ENCODE measurements around the gene ASPSCR1. TPM values are rescaled to one million over a fixed set of nuclear protein-coding genes. Genes with fewer than 3 reads are reported as not detected.

The ASPSCR1 gene
- total and polyA plus RNA-seq, 2 of the 13 experiments (the other 11 are each of a cell fraction or from before 2014, with no cell fraction given): 274 to 314 TPM

- in situ Hi-C loops (cut with HindIII; ENCODE audit: extremely low pct_ligation_motif_present, low pct_unique_long_range_greater_than_20kb): no loop called here
- Histone ChIP-seq H3K36me3 (replicated peaks in 1 of 2; ENCODE audit: control insufficient read depth in 1 of 2, insufficient read depth in 2 of 2, low read length in 2 of 2) (peaks cover 11 to 28% of the 10 kb centered on the region in 2 experiments), H4K20me1 (ENCODE audit: insufficient read depth, low read length) (peaks cover 5% of the 10 kb centered on the region; the same call in 1 of the 2 replicates), H3K79me2 (ENCODE audit: insufficient read depth, low read length) (peaks cover 22% of the 10 kb centered on the region), H3K9me3 (ENCODE audit: low read length) (no peaks in the 10 kb centered on the region), H2AFZ (ENCODE audit: low read length) (no peak overlapping the region), H3K9ac (ENCODE audit: insufficient read depth, low read depth, low read length) (no peak overlapping the region), H3K4me1 (ENCODE audit: insufficient read depth, low read length) (peaks cover 58% of the 10 kb centered on the region), H3K27ac (ENCODE audit: extremely low read length, insufficient read depth, low read length) (no peak overlapping the region), H3K4me2 (ENCODE audit: low read depth, low read length) (no peak overlapping the region), H3K4me3 (replicated peaks in 1 of 3; ENCODE audit: insufficient read depth in 1 of 3, low read depth in 2 of 3, low read length in 3 of 3) (no peak overlapping the region), H3K27me3 (ENCODE audit: control insufficient read depth in 1 of 2, insufficient read depth in 2 of 2, low read length in 2 of 2) (peaks cover 2 to 4% of the 10 kb centered on the region in 2 experiments; a peak in 1 of 5 replicates)
- ChIA-PET POLR2A (interaction anchor here (0.9 to 2.0 kb wide), 8 partner anchors 9 to 104 kb away, joined by 3 to 7 read pairs (median 4); partner anchors contain the start of genes CENPX, DCXR and LRRC45), CTCF (ENCODE audit: low intra/inter-chr PET ratio, low total read pairs) (no interaction called here)
- 94% methylated on average over 10 of the region's 14 CpGs for WGBS (ENCODE audit: low lambda C conversion rate)
- DNase-seq (ENCODE audit: low spot score) (no peak), FAIRE-seq (no peak), ATAC-seq (no peak)
- BruUV-seq (replicated peaks): no TSS peak
- intact Hi-C loops (cut with micrococcal nuclease; ENCODE audit: unreplicated experiment): no loop called here
- TF ChIP-seq ZNF138 (CRISPR knock-in tag; IDR thresholded peaks at IDR 0.05; ENCODE audit: low read depth) (0 out of 2 replicates have a peak, but pooled peaks have one; percentile 51), ATF3 (CRISPR knock-in tag; IDR thresholded peaks at IDR 0.05) (no peak), HNF1B (CRISPR knock-in tag; IDR thresholded peaks at IDR 0.05) (0 out of 2 replicates have a peak, but pooled peaks have one; percentile 14), HNRNPLL (IDR thresholded peaks at IDR 0.05; ENCODE audit: low read depth, low read length, poor library complexity, severe bottlenecking) (peak; percentile 21), AGO2 (optimal IDR thresholded peaks at IDR 0.05; ENCODE audit: low read depth, low read length) (peak; percentile 69), ZNF788 (CRISPR knock-in tag; IDR thresholded peaks at IDR 0.05; ENCODE audit: borderline replicate concordance) (peak; percentile 43; the same call in 1 of the 2 replicates), RCOR2 (CRISPR knock-in tag; IDR thresholded peaks at IDR 0.05) (no peak), POLR2G (IDR thresholded peaks at IDR 0.05; ENCODE audit: low read depth, low read length) (peak; percentile 30; the same call in 1 of the 2 replicates), EED (CRISPR knock-in tag; IDR thresholded peaks at IDR 0.05) (0 out of 2 replicates have a peak, but pooled peaks have one; percentile 25), ZNF615 (CRISPR knock-in tag; IDR thresholded peaks at IDR 0.05; ENCODE audit: borderline replicate concordance) (no peak), AGO1 (IDR thresholded peaks at IDR 0.05; ENCODE audit: low read depth, low read length, poor library complexity, severe bottlenecking) (peak; percentile 90), RBFOX2 (IDR thresholded peaks at IDR 0.05; ENCODE audit: low read depth, low read length) (peak; percentile 59; the same call in 1 of the 2 replicates), ZNF549 (CRISPR knock-in tag; IDR thresholded peaks at IDR 0.05) (no peak), SAP130 (CRISPR knock-in tag; IDR thresholded peaks at IDR 0.05; ENCODE audit: low read depth) (0 out of 2 replicates have a peak, but pooled peaks have one; percentile 1)
These were observed 44.2 kb upstream of the ASPSCR1 start for GRCh38 chr17:81933178-81933699.
